Measurements from ENCODE around the gene ELL3. TPM values are rescaled to one million over a fixed set of nuclear protein-coding genes. Genes with fewer than 3 reads are reported as not detected.
A peak's percentile ranks its signal among the peaks of the same experiment; 100 is the strongest.
"Not testable (repeated sequence)": the region's sequence is repeated elsewhere in the genome, so short reads cannot be mapped to it uniquely, and the experiment has no call there.

ELL3 gene
- total RNA-seq, 1 donor from 2014 or later = 0.82 TPM

- H3K27ac ChIP-seq (replicated peaks) = peak overlapping the region; percentile 23
- intact Hi-C loops (cut with micrococcal nuclease) = no loop called here
- peak overlapping the region; percentile 27 for H3K4me3 ChIP-seq
- no peaks in the 10 kb centered on the region for H3K27me3 ChIP-seq (ENCODE audit: low read depth)
- peaks cover 79% of the 10 kb centered on the region for H3K4me1 ChIP-seq
- no peak for DNase-seq
- no peak for TF ChIP-seq CTCF (IDR thresholded peaks at IDR 0.05; ENCODE audit: borderline replicate concordance)
- peaks cover 21% of the 10 kb centered on the region for H3K36me3 ChIP-seq
- H3K9me3 ChIP-seq (replicated peaks) = no peaks in the 10 kb centered on the region
Observed at GRCh38 chr15:43749690-43750345, 26.9 kb downstream of the ELL3 start.

GRCh38 chr15:43748376-43748775 is 28.4 kb downstream of the ELL3 start:
- DNase-seq = no peak
- peak overlapping the region; percentile 2 for H3K27ac ChIP-seq (replicated peaks)
- intact Hi-C loops (cut with micrococcal nuclease) = no loop called here
- H3K36me3 ChIP-seq = peaks cover 6% of the 10 kb centered on the region
- peaks cover 77% of the 10 kb centered on the region for H3K4me1 ChIP-seq
- no peak for TF ChIP-seq CTCF (IDR thresholded peaks at IDR 0.05; ENCODE audit: borderline replicate concordance)
- H3K9me3 ChIP-seq (replicated peaks) = no peaks in the 10 kb centered on the region
- H3K27me3 ChIP-seq (ENCODE audit: low read depth) = no peaks in the 10 kb centered on the region
- peak overlapping the region; percentile 88 for H3K4me3 ChIP-seq

- H3K9me3 ChIP-seq (replicated peaks); H3K27me3 ChIP-seq (ENCODE audit: low read depth); H3K36me3 ChIP-seq; DNase-seq; intact Hi-C loops (cut with micrococcal nuclease): not testable (repeated sequence)
- H3K4me1 ChIP-seq = peaks cover 63% of the 10 kb centered on the region
- peak overlapping the region; percentile 88 for H3K4me3 ChIP-seq
- peak overlapping the region; percentile 94 for H3K27ac ChIP-seq (replicated peaks)
Observed at GRCh38 chr15:43746903-43747309, 29.9 kb downstream of the ELL3 start.

GRCh38 chr15:43746245-43746902 is 30.4 kb downstream of the ELL3 start, which contains the start of gene PDIA3:
Gene PDIA3 (plus strand): TSS chr15:43746438. CDS start chr15:43746540, 102 bp downstream.
- H3K27ac ChIP-seq (replicated peaks) = peak within 1 kb of the TSS; percentile 94
- H3K4me3 ChIP-seq = peak within 1 kb of the TSS; percentile 88
- DNase-seq = peak; percentile 94
- H3K27me3 ChIP-seq (ENCODE audit: low read depth); H3K9me3 ChIP-seq (replicated peaks); intact Hi-C loops (cut with micrococcal nuclease); H3K36me3 ChIP-seq: not testable (repeated sequence)
- H3K4me1 ChIP-seq = peaks cover 58% of the 10 kb centered on the region
- peak; percentile 30 for TF ChIP-seq CTCF (IDR thresholded peaks at IDR 0.05; ENCODE audit: borderline replicate concordance)

GRCh38 chr15:43735416-43735815 is 41.4 kb downstream of the ELL3 start:
- intact Hi-C loops (cut with micrococcal nuclease) = no loop called here
- H3K4me1 ChIP-seq = no peaks in the 10 kb centered on the region
- H3K4me3 ChIP-seq = no peak overlapping the region
- H3K36me3 ChIP-seq = no peaks in the 10 kb centered on the region
- H3K27me3 ChIP-seq (ENCODE audit: low read depth) = no peaks in the 10 kb centered on the region
- no peaks in the 10 kb centered on the region for H3K9me3 ChIP-seq (replicated peaks)
- H3K27ac ChIP-seq (replicated peaks) = no peak overlapping the region
- no peak for DNase-seq
- no peak for TF ChIP-seq CTCF (IDR thresholded peaks at IDR 0.05; ENCODE audit: borderline replicate concordance)

GRCh38 chr15:43728053-43728725 is 48.6 kb downstream of the ELL3 start:
- H3K4me3 ChIP-seq; H3K27ac ChIP-seq (replicated peaks); intact Hi-C loops (cut with micrococcal nuclease); H3K4me1 ChIP-seq; H3K36me3 ChIP-seq; H3K9me3 ChIP-seq (replicated peaks); H3K27me3 ChIP-seq (ENCODE audit: low read depth); DNase-seq: not testable (repeated sequence)

- H3K36me3 ChIP-seq; H3K4me1 ChIP-seq; intact Hi-C loops (cut with micrococcal nuclease); DNase-seq; H3K27ac ChIP-seq (replicated peaks); H3K9me3 ChIP-seq (replicated peaks); H3K4me3 ChIP-seq: not testable (repeated sequence)
- H3K27me3 ChIP-seq (ENCODE audit: low read depth) = peaks cover 17% of the 10 kb centered on the region
Observed at GRCh38 chr15:43726306-43726705, 50.5 kb downstream of the ELL3 start.
